Measurements from ENCODE around the gene TRIM63.

The TRIM63 gene

GRCh38 chr1:26016953-26017545 is 50.4 kb downstream of the TRIM63 start:
- no peak for DNase-seq (ENCODE audit: low read depth)

GRCh38 chr1:26016258-26016952 is 51.0 kb downstream of the TRIM63 start:
- no peak for DNase-seq (ENCODE audit: low read depth)

GRCh38 chr1:26015358-26015757 is 52.1 kb downstream of the TRIM63 start:
- DNase-seq (ENCODE audit: low read depth), result no peak

GRCh38 chr1:26014179-26014578 is 53.3 kb downstream of the TRIM63 start:
- no peak for DNase-seq (ENCODE audit: low read depth)

- no peak for DNase-seq (ENCODE audit: low read depth)
These were observed 54.6 kb downstream of the TRIM63 start for GRCh38 chr1:26012864-26013263.

GRCh38 chr1:26010825-26011224 is 56.6 kb downstream of the TRIM63 start:
- no peak for DNase-seq (ENCODE audit: low read depth)

GRCh38 chr1:26009796-26010447 is 57.5 kb downstream of the TRIM63 start:
- DNase-seq (ENCODE audit: low read depth), result no peak

- no peak for DNase-seq (ENCODE audit: low read depth)
These were observed 60.7 kb downstream of the TRIM63 start for GRCh38 chr1:26006710-26007109.

- DNase-seq (ENCODE audit: low read depth), result no peak
These were observed 61.9 kb downstream of the TRIM63 start for GRCh38 chr1:26005434-26006105.

GRCh38 chr1:26003756-26004155 is 63.7 kb downstream of the TRIM63 start:
- no peak for DNase-seq (ENCODE audit: low read depth)

- DNase-seq (ENCODE audit: low read depth), result no peak
These were observed 64.2 kb downstream of the TRIM63 start for GRCh38 chr1:26003262-26003661.

Measured in T follicular helper cell (primary cell).